HG03280 (cell line): ENCODE results near the gene OR10P1.
"Not testable (repeated sequence)": the region's sequence is repeated elsewhere in the genome, so short reads cannot be mapped to it uniquely, and the experiment has no call there.

Experiments used
- ATAC-seq: cut with Tn5 transposase; IDR thresholded peaks from one replicate; pipeline ENCODE4 v1.9.1; 2021; ENCODE audit warnings: mild to moderate bottlenecking, moderate library complexity; ENCODE audit not compliant: unreplicated experiment

The OR10P1 gene

GRCh38 chr12:55636853-55637252 lies at the start of gene OR10P1:
TSS of gene OR10P1 (plus strand) at chr12:55636892. CDS start at chr12:55636892, 0 bp downstream.
- ATAC-seq, result no peak

GRCh38 chr12:55590152-55590551 lies 46.5 kb upstream of the OR10P1 start:
- not testable (repeated sequence) for ATAC-seq

- ATAC-seq, result no peak
These were observed 28.7 kb upstream of the OR10P1 start for GRCh38 chr12:55607821-55608594.

DNA sequence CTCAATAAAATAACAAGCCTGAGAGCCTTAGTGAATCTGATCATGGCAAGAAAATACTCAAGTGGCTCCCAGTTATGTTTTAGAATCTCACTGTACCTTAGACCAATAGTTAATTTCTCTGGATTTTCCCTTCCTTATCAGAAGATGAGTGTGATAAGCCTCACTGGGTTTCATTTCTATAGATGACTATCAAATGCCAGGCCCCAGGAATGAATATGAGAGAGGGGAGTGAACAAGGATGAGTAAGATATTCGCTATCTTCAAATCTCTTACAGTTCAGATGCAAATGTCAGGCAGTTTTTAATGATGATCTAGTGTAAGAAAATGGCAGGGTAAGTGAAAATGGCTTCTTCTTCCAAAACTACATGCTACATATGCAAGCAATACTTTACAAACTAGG lies 26.1 kb upstream of the OR10P1 start:
- ATAC-seq, result no peak

GRCh38 chr12:55612646-55613045 lies 24.0 kb upstream of the OR10P1 start:
- no peak for ATAC-seq

- ATAC-seq, result no peak
These were observed 21.9 kb upstream of the OR10P1 start for GRCh38 chr12:55614764-55615163.

DNA sequence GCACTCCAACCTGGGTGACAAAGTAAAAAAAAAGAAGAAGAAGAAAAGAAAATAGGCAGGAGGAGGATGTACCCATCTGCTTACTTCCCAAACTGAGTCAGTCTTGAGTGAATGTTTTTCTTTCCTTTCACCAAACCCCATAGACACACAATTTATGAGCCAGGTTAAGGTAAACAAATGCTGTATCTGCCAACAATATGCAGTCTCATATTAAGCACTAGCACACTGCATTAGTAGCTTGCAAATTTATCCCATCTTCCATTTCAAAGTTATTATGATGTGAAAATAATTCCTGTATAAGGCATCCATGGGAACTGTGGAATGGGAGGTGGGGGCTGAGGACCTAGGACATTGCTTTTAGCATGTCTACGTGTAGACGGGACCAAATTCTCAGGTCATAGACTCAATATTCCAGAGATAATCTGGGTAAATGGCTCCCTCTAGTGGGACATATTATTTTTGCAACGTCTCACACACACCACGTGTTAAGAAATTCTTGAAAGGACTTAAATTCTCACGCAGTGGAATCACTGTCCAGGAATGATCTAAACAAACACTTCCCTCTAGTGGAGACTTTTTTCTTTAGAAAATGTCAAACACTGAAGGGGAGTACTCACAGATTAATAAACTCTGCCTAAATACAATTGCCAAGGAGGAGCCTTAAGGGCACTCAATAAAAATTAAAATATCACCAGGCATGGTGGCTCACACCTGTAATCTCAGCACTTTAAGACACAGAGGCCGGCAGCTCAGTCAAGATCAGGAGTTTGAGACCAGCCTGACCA lies 17.1 kb upstream of the OR10P1 start:
- peak; percentile 86 for ATAC-seq

GRCh38 chr12:55624056-55624455 lies 12.6 kb upstream of the OR10P1 start:
- ATAC-seq, result no peak

DNA sequence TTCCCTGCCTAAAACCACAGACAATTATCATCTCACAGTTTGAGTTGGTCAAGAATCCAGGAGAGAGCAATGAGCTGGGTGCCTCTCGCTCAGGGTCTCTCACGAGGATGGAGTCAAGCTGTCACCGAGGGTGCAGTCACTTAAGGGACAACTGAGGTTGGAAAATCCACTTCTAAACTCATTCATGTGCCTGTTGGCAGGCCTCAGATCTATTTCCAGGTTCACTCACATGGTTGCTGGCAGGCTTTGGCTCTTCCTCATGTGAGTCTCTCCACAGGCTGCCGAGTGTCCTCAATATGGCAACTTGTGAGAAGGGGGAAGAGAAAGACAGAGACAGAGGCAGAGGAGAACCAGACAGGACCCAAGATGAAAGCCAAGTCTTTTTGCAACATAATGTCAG lies 10.5 kb upstream of the OR10P1 start:
- no peak for ATAC-seq

- no peak for ATAC-seq
These were observed 7.4 kb upstream of the OR10P1 start for GRCh38 chr12:55629058-55629841.

GRCh38 chr12:55631056-55631455 lies 5.6 kb upstream of the OR10P1 start:
- ATAC-seq, result no peak

- no peak for ATAC-seq
These were observed 5.0 kb upstream of the OR10P1 start for GRCh38 chr12:55631733-55632132.

DNA sequence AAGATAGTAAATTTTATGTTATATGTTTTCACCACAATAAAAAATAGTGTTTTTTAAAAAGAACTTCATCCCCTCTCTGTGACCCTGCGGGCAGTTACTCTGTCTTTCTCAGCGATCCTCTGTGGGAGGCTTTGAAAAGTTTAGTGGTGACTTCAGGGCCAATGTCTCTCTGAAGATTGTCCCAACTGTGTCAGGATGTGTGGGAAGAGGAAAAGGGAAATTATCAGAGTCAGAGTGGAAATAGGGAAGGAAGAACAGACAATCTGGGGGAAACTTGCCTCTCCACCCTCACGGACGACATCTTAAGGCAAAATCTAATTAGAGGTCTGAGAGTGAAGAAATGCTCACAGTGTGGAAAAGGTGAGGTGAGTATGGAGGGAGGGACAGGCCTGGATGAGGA lies 3.5 kb upstream of the OR10P1 start:
- ATAC-seq, result no peak

GRCh38 chr12:55636116-55636655 lies 506 bp upstream of the OR10P1 start:
- ATAC-seq, result no peak

- no peak for ATAC-seq
These were observed 775 bp downstream of the OR10P1 start for GRCh38 chr12:55637467-55637866.

GRCh38 chr12:55641595-55641994 lies 4.9 kb downstream of the OR10P1 start:
- no peak for ATAC-seq

DNA sequence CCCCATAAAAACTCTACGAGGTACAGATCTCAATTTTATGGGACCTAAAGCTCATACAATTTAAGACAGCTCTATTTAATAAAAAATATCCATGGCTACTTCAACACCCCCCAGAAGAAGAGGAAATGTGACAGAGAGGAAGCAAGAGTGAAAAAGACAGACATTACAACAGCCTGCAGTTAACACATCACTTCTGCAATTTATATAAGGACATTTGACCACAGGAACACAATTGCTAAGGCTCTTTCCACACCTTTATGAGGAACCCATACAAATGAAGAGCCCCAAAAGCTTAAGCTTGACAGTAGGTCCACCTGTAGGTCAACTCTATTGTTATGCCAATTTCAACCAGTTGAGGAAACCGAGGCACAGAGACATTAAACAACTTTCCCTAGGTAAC lies 5.6 kb downstream of the OR10P1 start:
- no peak for ATAC-seq

GRCh38 chr12:55642669-55643068 lies 6.0 kb downstream of the OR10P1 start:
- ATAC-seq, result no peak

GRCh38 chr12:55644591-55644990 lies 7.9 kb downstream of the OR10P1 start:
- no peak for ATAC-seq

DNA sequence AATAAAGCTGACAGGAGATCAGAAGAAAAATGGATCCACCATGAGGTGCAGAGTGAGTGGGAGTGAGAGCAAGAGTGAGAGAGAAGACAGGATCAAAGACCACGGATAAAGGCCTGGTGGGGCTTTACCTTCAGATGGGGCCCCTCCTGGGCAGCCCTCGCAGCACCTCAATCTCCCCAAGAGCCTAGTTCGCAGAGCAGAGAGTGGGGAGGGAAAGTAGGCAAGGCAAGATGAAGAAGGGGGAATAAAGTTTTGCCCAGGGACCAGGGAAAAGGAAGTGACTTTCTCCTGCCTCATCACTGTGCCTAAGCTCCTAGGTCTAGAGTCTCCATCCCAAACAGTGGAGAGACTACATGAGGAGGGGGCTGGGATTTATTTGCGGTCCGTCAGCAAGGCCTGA lies 10.3 kb downstream of the OR10P1 start:
- no peak for ATAC-seq

GRCh38 chr12:55650620-55651298 lies 14.1 kb downstream of the OR10P1 start:
- ATAC-seq, result not testable (repeated sequence)
